Left ventricle myocardium inferior (tissue), 1 donor: Measurements from ENCODE around the gene CFAP70. TPM values are rescaled to one million over a fixed set of nuclear protein-coding genes. Genes with fewer than 3 reads are reported as not detected.

Experiments used
- DNase-seq: peaks from one replicate; pipeline ENCODE4 v3.0.0-alpha.2; 2020
- H3K27ac ChIP-seq: fragments of 200-600 bp; replicated peaks from 2 replicates; pipeline ENCODE4 v1.8.0; 2021
- H3K27me3 ChIP-seq: fragments of 200-600 bp; 2 replicates; pipeline ENCODE4 v1.8.0; 2021; ENCODE audit warnings: low read depth
- H3K36me3 ChIP-seq: fragments of 200-600 bp; 2 replicates; pipeline ENCODE4 v1.8.0; 2021
- H3K4me1 ChIP-seq: fragments of 200-600 bp; 2 replicates; pipeline ENCODE4 v1.8.0; 2021
- H3K4me3 ChIP-seq: fragments of 200-600 bp; 2 replicates; pipeline ENCODE4 v1.8.0; 2021; ENCODE audit warnings: mild to moderate bottlenecking, moderate library complexity
- H3K9me3 ChIP-seq: fragments of 200-600 bp; replicated peaks from 2 replicates; pipeline ENCODE4 v1.8.0; 2021
- intact Hi-C: fragments of 100-400 bp; cut with micrococcal nuclease; formaldehyde crosslinking; loops from one replicate; pipeline ENCODE4 v1.11.0; 2022
- total RNA-seq: library from RNA; stranded (reverse); fragmentation: NEBNext Ultra II Directional; extraction: Animal tissue kit (Norgen Biotek cat#: 25700); gene quantifications from one replicate; pipeline ENCODE4 v1.2.1, GENCODE V29; 2021
- TF ChIP-seq, protein P1 (sequence below): fragments of 200-600 bp; IDR thresholded peaks from 2 replicates; pipeline ENCODE4 v1.8.0; 2021; ENCODE audit warnings: antibody characterized with exemption, mild to moderate bottlenecking, borderline replicate concordance
- donor health status: DM: no; HTN: yes; CAD: no; lungs with severe emphysema.

Gene CFAP70
- total RNA-seq, 1 donor from 2014 or later = 2.0 TPM

DNA sequence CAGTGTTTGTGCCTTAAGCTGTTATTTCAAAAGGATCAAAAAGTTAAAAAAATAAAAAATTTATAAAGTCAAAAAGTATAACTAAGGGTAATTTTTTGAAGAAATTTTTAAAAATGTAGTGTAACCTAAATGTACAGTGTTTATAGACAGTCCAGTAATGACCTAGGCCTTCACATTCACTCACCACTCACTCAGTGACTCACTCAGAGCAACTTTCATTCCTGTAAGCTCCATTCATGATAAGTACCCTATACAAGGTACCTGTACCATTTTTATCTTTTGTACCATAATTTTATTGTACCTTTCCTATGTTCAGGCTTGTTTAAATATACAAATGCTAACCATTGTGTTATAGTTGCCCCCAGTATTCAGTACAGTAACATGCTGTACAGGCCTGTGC, 133.1 kb downstream of the CFAP70 start:
- peaks cover 11% of the 10 kb centered on the region for H3K36me3 ChIP-seq
- no peak for DNase-seq
- H3K4me1 ChIP-seq = no peaks in the 10 kb centered on the region
- no peaks in the 10 kb centered on the region for H3K27me3 ChIP-seq
- no peak overlapping the region for H3K4me3 ChIP-seq
- TF ChIP-seq, protein P1, sequence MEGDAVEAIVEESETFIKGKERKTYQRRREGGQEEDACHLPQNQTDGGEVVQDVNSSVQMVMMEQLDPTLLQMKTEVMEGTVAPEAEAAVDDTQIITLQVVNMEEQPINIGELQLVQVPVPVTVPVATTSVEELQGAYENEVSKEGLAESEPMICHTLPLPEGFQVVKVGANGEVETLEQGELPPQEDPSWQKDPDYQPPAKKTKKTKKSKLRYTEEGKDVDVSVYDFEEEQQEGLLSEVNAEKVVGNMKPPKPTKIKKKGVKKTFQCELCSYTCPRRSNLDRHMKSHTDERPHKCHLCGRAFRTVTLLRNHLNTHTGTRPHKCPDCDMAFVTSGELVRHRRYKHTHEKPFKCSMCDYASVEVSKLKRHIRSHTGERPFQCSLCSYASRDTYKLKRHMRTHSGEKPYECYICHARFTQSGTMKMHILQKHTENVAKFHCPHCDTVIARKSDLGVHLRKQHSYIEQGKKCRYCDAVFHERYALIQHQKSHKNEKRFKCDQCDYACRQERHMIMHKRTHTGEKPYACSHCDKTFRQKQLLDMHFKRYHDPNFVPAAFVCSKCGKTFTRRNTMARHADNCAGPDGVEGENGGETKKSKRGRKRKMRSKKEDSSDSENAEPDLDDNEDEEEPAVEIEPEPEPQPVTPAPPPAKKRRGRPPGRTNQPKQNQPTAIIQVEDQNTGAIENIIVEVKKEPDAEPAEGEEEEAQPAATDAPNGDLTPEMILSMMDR = no peak
- no peak overlapping the region for H3K27ac ChIP-seq
- no peaks in the 10 kb centered on the region for H3K9me3 ChIP-seq
- intact Hi-C loops = no loop called here

DNA sequence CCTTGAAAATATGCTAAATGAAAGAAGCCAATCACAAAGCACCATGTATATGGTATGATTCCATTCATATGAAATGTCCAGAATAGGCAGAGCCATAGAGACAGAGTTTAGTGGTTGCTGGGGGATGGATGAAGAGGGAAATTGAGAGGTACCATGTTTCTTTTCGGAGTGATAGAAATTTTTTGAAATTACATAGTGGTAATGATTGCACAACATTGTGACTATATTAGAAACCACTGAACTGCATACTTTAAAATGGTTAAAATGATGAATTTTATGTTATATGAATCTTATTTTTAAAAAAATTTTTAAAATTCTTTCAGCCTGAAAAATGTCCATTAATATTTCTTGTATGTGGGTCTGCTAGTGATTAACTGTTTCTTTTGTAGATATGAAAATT, 137.7 kb downstream of the CFAP70 start:
- intact Hi-C loops = no loop called here
- no peak overlapping the region for H3K27ac ChIP-seq
- peaks cover 28% of the 10 kb centered on the region for H3K36me3 ChIP-seq
- no peak overlapping the region for H3K4me3 ChIP-seq
- H3K9me3 ChIP-seq = no peaks in the 10 kb centered on the region
- H3K27me3 ChIP-seq = no peaks in the 10 kb centered on the region
- TF ChIP-seq, protein P1 = no peak
- DNase-seq = no peak
- H3K4me1 ChIP-seq = no peaks in the 10 kb centered on the region

DNA sequence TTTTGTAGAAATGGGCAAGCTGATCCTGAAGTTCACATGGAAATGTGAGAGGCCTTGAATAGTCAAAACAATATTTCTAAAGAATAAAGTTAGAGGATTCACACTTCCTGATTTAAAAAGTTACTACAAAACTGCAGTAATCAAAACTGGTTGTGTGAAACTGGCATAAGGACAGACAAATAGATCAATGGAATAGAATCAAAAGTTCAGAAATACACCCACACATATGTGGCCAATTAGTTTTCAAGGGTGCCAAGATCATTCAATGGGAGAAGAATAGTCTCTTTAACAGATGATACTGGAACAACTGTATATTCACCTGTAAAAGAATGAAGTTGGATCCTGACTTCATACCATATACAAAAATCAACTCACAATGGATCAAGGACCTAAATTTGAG, 139.3 kb downstream of the CFAP70 start:
- intact Hi-C loops = no loop called here
- TF ChIP-seq, protein P1 = no peak
- H3K9me3 ChIP-seq = no peaks in the 10 kb centered on the region
- DNase-seq = no peak
- peaks cover 32% of the 10 kb centered on the region for H3K36me3 ChIP-seq
- no peaks in the 10 kb centered on the region for H3K27me3 ChIP-seq
- H3K4me3 ChIP-seq = no peak overlapping the region
- no peaks in the 10 kb centered on the region for H3K4me1 ChIP-seq
- no peak overlapping the region for H3K27ac ChIP-seq

DNA sequence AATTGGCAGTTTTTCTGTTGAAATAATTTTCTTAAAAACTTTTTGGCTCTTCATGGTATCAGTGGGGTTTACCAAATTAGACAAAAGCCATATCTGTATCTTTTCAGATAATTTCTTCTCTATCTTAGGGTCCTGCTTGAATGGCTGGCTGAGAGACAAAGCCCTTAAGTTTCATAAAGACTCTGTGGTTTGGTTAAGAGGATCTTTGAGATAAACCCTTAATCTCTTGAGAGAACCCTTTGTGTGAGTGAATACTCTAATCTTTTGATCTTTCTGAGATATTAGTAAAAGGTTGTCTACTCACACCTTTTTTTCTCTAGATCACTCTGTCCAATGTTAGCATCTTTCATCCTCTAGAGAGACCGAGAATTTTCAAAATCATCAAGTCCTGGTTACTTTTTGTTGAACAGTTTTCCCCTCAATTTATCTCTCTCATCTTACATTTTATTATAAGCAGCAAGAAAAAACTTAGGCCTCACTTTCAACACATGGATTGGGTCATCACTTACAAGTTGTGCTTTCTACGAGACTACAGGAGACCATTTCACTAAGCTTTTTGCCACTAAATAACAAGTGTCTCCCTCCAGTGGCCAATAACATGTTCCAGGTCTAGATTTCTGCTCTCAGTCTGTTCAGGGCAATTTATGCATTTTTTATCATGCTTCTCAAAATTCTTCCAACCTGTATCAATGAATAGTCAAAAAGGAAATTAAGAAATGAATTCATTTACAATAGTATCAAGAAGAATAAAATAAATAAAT, 140.1 kb downstream of the CFAP70 start:
- intact Hi-C loops = no loop called here
- peaks cover 32% of the 10 kb centered on the region for H3K36me3 ChIP-seq

DNA sequence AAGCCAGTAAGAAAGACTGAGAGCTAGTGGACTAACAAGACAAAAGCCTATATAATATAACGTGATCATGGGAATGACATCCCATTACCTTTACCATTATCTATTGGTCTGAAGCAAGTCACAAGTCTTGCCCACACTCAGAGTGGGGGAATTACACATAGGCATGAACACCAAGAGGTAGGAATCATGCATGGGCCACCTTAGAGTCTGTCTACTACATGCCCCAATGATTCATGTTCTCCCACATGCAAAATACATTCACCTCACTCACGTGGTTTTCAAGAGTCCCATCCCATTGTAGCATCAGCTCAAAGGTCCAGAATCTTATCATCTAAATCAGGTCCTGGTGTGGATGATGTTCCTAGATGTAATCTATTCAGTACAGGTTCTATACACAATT, 141.0 kb downstream of the CFAP70 start:
- Histone ChIP-seq H3K9me3 (no peaks in the 10 kb centered on the region), H3K27ac (no peak overlapping the region), H3K4me1 (no peaks in the 10 kb centered on the region), H3K27me3 (no peaks in the 10 kb centered on the region), H3K36me3 (peaks cover 32% of the 10 kb centered on the region), H3K4me3 (no peak overlapping the region)
- intact Hi-C loops = no loop called here
- no peak for DNase-seq
- TF ChIP-seq, protein P1 = no peak

More for the DNA sequence above, 140.1 kb downstream of the CFAP70 start:
- Histone ChIP-seq H3K27ac (no peak overlapping the region), H3K4me1 (no peaks in the 10 kb centered on the region), H3K4me3 (no peak overlapping the region), H3K9me3 (no peaks in the 10 kb centered on the region), H3K27me3 (no peaks in the 10 kb centered on the region)
- TF ChIP-seq, protein P1 = no peak
- no peak for DNase-seq
